IMR-90 (cell line): ENCODE data around the gene MTM1.

ENCODE experiments used
- CEBPB ChIP-seq: IDR thresholded peaks from 2 replicates; pipeline ENCODE4 v1.6.1; 2012; ENCODE audit warnings: low read depth, low read length, improper control_type of control experiment
- MAFK ChIP-seq: IDR thresholded peaks from 2 replicates; pipeline ENCODE4 v1.6.1; 2012; ENCODE audit warnings: low read depth, low read length, improper control_type of control experiment

GRCh38 chrX:150558424-150558823 lies 10.0 kb upstream of the MTM1 start:
- no peak for TF ChIP-seq MAFK
- no peak for TF ChIP-seq CEBPB
